ENCODE data around the gene ABHD2. TPM values are rescaled to one million over a fixed set of nuclear protein-coding genes. Genes with fewer than 3 reads are reported as not detected.

The ABHD2 gene
- total RNA-seq, 1 experiment from 2014 or later, result 15.6 TPM

- Histone ChIP-seq H3K79me2 (ENCODE audit: insufficient read depth, low read length) (no peaks in the 10 kb centered on the region), H3K4me1 (ENCODE audit: insufficient read depth, low read length) (peaks cover 7% of the 10 kb centered on the region)
- H3K9me3 Mint-ChIP-seq, result no peaks in the 10 kb centered on the region
These were observed 106.4 kb downstream of the ABHD2 start for GRCh38 chr15:89194608-89195007.

More at GRCh38 chr15:89194608-89195007, 106.4 kb downstream of the ABHD2 start:
- Histone ChIP-seq H3K27me3 (ENCODE audit: insufficient read depth, low read length) (no peaks in the 10 kb centered on the region), H3K23ac (ENCODE audit: insufficient read length, low read depth, low read length) (no peak overlapping the region), H3K27ac (ENCODE audit: insufficient read length, low read depth, low read length) (no peak overlapping the region), H3K79me1 (ENCODE audit: insufficient read depth, low read depth, low read length, poor library complexity, severe bottlenecking) (no peaks in the 10 kb centered on the region), H2BK120ac (ENCODE audit: low read depth, low read length, poor library complexity, severe bottlenecking) (no peak overlapping the region), H2AK5ac (ENCODE audit: insufficient read length, low read length) (no peak overlapping the region), H4K8ac (replicated peaks; ENCODE audit: insufficient read length, low read depth, low read length) (no peak overlapping the region), H4K91ac (ENCODE audit: insufficient read length, low read depth, low read length) (no peak overlapping the region), H2BK20ac (ENCODE audit: low read depth, low read length, poor library complexity, severe bottlenecking) (no peak overlapping the region), H3K56ac (ENCODE audit: insufficient read length, low read depth, low read length) (no peak overlapping the region), H2BK5ac (ENCODE audit: insufficient read length, low read length) (no peak overlapping the region), H3K18ac (ENCODE audit: insufficient read length, low read depth, low read length) (no peak overlapping the region), H3T11ph (ENCODE audit: low read length) (no peak overlapping the region), H2BK12ac (ENCODE audit: insufficient read length, low read depth, low read length) (no peak overlapping the region), H2AFZ (ENCODE audit: low read length) (no peak overlapping the region), H3K4ac (ENCODE audit: low read depth, low read length) (no peak overlapping the region), H4K5ac (ENCODE audit: insufficient read length, low read depth, low read length) (no peak overlapping the region), H3K23me2 (ENCODE audit: insufficient read length, low read depth, low read length, poor library complexity, severe bottlenecking) (peaks cover 4% of the 10 kb centered on the region), H3K14ac (ENCODE audit: insufficient read depth, low read length) (no peak overlapping the region), H3K4me2 (ENCODE audit: insufficient read depth, insufficient read length, low read length) (no peak overlapping the region), H3K9ac (ENCODE audit: extremely low read depth, insufficient read length, low read length) (no peak overlapping the region), H4K20me1 (ENCODE audit: control insufficient read depth, insufficient read depth, insufficient read length) (no peaks in the 10 kb centered on the region), H3K9me3 (ENCODE audit: control insufficient read depth, low read depth, low read length) (no peaks in the 10 kb centered on the region), H2BK15ac (ENCODE audit: low read depth, low read length) (no peak overlapping the region)
- no peaks in the 10 kb centered on the region for H3K27me3 Mint-ChIP-seq (ENCODE audit: low read depth)
- DNase-seq, result no peak
- WGBS (ENCODE audit: extremely low coverage, insufficient read length, low lambda C conversion rate), result no CpG with 5 or more reads among the region's 4 CpGs
- no peak for TF ChIP-seq CTCF (conservative IDR thresholded peaks at IDR 0.05)
- no peak overlapping the region for H3K27ac Mint-ChIP-seq
- H3K36me3 Mint-ChIP-seq (ENCODE audit: insufficient read depth in 1 of 3, low read depth in 3 of 3), result peaks cover 7 to 21% (median 12%) of the 10 kb centered on the region in 3 experiments; a peak in 5 of 7 replicates
- H3K4me1 Mint-ChIP-seq, result peaks cover 38 to 41% of the 10 kb centered on the region in 2 experiments
- no peak overlapping the region for H3K4me3 Mint-ChIP-seq
